Omental fat pad (tissue), 4 donors: ENCODE measurements around the gene TAPBP. TPM values are rescaled to one million over a fixed set of nuclear protein-coding genes. Genes with fewer than 3 reads are reported as not detected.
A peak's percentile ranks its signal among the peaks of the same experiment; 100 is the strongest.

Source experiments
- ATAC-seq: fragments of 150-250 bp; one replicate; pipeline ENCODE4 v1.9.1; 2016; ENCODE audit warnings: mild to moderate bottlenecking, moderate library complexity; ENCODE audit not compliant: low FRiP score
- DNase-seq: peaks from one replicate; pipeline ENCODE4 v3.0.0-alpha.2; 2019; ENCODE audit warnings: low spot score
- total RNA-seq, 4 donors: library from RNA; depleted of rRNA; stranded (reverse); fragments of >200 nt; gene quantifications; one replicate each; pipeline ENCODE4 v1.1.0, GENCODE V29; 2016
- TF ChIP-seq, protein P1 (sequence below), 3 donors: fragments of 450-650 bp; IDR thresholded peaks; one replicate each; pipeline ENCODE4 v1.5.1; 2016 to 2017; ENCODE audit warnings: antibody characterized with exemption in 3 of 3, mild to moderate bottlenecking in 3 of 3, moderate library complexity in 2 of 3

TAPBP gene
- total RNA-seq, 4 donors from 2014 or later: 50.2 to 90.5 (median 69.1) TPM

DNA sequence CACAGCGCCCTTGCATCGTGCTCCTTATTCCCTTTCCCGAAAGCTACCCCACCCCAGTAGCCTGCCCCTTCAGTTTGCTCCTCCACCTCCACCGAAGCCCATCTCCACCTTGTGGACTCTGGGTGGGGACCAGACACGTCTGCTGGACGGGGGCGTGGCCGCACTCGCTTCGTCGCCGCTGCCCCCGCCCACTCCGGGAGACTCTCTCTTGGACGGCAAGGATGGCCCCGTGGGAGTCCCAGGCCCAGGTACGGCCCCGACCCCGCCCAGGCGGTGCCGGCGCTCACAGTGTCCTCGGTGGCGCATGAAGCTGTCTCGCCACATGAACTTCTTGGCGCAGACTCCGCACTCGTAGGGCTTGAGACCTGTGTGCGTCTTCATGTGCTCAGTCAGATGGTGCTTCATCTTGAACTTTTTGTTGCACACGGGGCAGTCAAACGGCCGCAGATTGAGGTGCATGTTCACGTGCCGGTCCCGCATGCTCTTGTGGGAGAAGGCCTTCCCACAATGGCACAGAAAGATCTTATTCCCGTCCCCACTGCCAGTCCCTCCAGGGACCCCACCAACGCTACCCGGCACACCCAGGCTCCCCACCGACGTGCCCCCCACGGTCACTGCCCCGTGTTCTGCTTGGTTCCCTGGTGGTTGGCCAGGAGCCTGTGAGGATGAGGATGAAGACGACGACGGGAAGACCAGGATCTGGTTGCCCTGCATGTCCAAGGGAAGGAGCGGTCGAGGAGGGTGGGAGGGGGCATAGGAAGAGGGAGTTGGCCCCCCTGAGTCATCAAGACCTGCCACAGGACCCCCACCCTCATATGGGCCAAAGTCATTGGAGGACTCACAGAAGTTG lies 1.3 kb upstream of the TAPBP start:
- DNase-seq: no peak
- TF ChIP-seq, protein P1, sequence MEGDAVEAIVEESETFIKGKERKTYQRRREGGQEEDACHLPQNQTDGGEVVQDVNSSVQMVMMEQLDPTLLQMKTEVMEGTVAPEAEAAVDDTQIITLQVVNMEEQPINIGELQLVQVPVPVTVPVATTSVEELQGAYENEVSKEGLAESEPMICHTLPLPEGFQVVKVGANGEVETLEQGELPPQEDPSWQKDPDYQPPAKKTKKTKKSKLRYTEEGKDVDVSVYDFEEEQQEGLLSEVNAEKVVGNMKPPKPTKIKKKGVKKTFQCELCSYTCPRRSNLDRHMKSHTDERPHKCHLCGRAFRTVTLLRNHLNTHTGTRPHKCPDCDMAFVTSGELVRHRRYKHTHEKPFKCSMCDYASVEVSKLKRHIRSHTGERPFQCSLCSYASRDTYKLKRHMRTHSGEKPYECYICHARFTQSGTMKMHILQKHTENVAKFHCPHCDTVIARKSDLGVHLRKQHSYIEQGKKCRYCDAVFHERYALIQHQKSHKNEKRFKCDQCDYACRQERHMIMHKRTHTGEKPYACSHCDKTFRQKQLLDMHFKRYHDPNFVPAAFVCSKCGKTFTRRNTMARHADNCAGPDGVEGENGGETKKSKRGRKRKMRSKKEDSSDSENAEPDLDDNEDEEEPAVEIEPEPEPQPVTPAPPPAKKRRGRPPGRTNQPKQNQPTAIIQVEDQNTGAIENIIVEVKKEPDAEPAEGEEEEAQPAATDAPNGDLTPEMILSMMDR (IDR thresholded peaks at IDR 0.05): no peak
- no peak for ATAC-seq

DNA sequence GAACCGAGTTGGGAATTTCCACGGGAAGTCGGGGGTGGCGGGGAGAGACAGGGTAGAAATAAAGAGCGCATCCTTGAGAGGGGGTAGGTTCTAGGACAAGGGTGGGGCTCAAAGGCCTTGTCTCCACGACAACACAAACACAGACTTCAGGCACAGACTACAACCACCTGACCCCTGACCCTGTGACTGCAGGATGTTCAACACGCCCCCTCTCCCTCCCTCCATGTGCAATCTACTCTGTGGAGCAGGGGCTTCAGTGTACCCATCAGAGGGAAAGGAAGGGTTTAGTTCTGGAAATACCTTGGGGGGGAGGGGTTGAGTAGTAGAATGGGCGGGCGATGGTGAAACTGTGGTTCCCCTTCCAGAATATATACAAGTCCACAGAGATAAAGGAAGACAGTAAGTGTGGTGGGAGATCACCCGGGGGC lies 651 bp upstream of the TAPBP start:
- TF ChIP-seq, protein P1 (IDR thresholded peaks at IDR 0.05): no peak
- ATAC-seq: peak; percentile 67
- DNase-seq: peak; percentile 80

GRCh38 chr6:33313105-33313708 lies 671 bp downstream of the TAPBP start:
- DNase-seq (no peak), ATAC-seq (no peak)
- TF ChIP-seq, protein P1 (IDR thresholded peaks at IDR 0.05): no peak

GRCh38 chr6:33312361-33313104 lies 1.3 kb downstream of the TAPBP start:
- TF ChIP-seq, protein P1 (IDR thresholded peaks at IDR 0.05): no peak
- DNase-seq (no peak), ATAC-seq (peak; percentile 35)

- no peak for ATAC-seq
- TF ChIP-seq, protein P1 (IDR thresholded peaks at IDR 0.05): no peak
- no peak for DNase-seq
Measured at GRCh38 chr6:33306356-33306755, 7.5 kb downstream of the TAPBP start.

- ATAC-seq (no peak), DNase-seq (no peak)
- TF ChIP-seq, protein P1 (IDR thresholded peaks at IDR 0.05): no peak
Measured at GRCh38 chr6:33305052-33305451, 8.8 kb downstream of the TAPBP start.
